GM20000 (cell line): Measurements from ENCODE around the gene ABCA13.

Experiments
- DNase-seq: peaks from one replicate; pipeline ENCODE4 v3.0.0; 2012; ENCODE audit warnings: low spot score
- TF ChIP-seq, protein P1 (sequence below): IDR thresholded peaks from 2 replicates; pipeline ENCODE4 v1.5.1; 2012; ENCODE audit warnings: mild to moderate bottlenecking, control low read depth; ENCODE audit errors: extremely low read depth, missing control alignments

Gene ABCA13

DNA sequence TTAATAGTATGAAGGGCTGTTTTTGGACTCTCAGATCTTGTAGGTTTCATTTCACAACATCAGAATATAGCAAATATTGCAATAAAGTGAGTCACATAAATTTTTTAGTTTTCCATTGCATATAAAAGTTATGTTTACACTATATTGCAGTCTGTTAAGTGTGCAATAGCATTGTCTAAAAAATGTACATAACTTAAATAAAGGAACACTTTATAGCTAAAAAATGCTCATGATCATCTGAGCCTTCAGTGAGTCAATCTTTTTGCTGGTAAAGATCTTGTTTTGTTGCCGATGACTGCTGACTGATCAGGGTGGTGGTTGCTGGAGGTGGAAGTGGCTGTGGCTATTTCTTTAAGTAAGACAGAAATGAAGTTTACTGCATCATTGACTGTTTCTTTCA is 42.0 kb downstream of the ABCA13 start:
- DNase-seq: no peak
- TF ChIP-seq, protein P1, sequence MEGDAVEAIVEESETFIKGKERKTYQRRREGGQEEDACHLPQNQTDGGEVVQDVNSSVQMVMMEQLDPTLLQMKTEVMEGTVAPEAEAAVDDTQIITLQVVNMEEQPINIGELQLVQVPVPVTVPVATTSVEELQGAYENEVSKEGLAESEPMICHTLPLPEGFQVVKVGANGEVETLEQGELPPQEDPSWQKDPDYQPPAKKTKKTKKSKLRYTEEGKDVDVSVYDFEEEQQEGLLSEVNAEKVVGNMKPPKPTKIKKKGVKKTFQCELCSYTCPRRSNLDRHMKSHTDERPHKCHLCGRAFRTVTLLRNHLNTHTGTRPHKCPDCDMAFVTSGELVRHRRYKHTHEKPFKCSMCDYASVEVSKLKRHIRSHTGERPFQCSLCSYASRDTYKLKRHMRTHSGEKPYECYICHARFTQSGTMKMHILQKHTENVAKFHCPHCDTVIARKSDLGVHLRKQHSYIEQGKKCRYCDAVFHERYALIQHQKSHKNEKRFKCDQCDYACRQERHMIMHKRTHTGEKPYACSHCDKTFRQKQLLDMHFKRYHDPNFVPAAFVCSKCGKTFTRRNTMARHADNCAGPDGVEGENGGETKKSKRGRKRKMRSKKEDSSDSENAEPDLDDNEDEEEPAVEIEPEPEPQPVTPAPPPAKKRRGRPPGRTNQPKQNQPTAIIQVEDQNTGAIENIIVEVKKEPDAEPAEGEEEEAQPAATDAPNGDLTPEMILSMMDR: no peak

DNA sequence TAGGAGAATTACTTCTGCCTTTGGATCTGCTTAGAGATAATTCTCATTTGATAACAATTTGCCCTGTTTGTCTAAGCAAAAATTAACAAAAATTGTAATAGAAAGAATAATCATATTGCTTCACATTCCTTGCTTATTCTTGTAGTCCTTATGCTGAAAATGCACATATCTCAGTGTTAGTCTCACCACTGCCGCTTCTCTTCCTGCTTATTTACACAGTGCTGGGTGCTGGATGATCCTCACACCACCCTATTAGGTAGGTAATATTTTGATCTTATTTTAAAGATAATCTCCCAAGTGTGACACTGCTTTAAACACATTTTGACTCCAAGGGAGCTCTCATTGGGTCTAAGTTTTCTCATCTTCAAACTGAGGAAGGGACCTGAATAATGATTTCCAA is 46.0 kb downstream of the ABCA13 start:
- no peak for DNase-seq
- TF ChIP-seq, protein P1: no peak

DNA sequence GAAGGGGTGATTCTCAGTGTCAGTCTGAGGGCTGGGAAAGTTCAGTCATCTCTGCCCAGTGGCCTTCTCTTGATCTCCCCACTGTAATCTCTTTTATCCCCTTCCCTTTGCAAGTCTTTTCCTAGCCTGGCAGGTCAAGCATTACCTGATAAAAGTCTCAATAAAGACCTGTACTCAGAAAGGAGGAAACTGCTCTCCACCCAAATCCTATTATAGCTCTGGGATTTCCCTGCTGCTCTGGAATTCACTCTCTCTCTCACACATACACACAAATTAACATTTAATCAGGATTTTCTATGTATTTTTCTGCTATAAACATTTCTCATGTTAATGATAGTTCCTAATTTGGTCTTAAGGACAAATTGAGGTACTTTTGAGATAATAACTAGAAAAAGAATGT is 46.5 kb downstream of the ABCA13 start:
- TF ChIP-seq, protein P1: no peak
- DNase-seq: no peak

DNA sequence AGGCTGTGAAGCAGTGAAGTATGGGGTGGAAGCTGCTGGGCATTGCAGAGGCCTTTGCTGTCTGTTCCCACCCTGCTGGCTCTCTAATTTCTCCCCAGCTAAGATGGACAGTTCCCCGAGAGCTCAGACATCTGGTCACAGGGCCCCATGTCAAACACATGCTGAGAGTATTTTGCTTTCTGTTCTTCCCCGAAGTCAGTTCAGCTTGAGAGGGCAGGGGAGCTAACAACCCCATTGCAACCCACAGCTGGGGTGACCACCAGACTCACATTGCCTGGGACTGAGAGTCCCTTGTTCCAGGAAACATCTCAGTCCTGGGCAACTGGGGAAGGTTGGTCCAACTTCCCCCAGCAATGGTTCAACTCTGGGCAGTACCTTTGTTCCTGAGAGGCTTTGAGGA is 52.8 kb downstream of the ABCA13 start:
- no peak for DNase-seq
- TF ChIP-seq, protein P1: no peak

DNA sequence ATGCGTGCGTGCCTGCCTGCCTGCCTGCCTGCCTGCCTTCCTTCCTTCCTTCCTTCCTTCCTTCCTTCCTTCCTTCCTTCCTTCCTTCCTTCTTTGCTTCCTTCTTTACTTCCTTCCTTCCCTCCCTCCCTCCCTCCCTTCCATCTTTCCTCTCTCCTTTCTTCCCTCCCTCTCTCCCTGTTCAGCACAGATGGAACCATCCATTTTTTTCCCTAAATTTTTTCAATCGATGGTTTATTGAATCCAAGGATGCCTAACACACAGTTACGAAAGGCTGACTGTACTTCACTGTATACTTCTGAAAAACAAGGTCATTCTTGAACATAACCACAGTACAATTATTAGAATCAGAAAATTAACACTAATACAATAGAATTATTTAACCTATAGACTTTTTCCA is 53.8 kb downstream of the ABCA13 start:
- no peak for DNase-seq

GRCh38 chr7:48237354-48237753 is 66.1 kb downstream of the ABCA13 start:
- TF ChIP-seq, protein P1: no peak
- no peak for DNase-seq

More for the DNA sequence above, 53.8 kb downstream of the ABCA13 start:
- TF ChIP-seq, protein P1: no peak

- TF ChIP-seq, protein P1: no peak
- DNase-seq: no peak
Measured at GRCh38 chr7:48242846-48243245, 71.6 kb downstream of the ABCA13 start.

DNA sequence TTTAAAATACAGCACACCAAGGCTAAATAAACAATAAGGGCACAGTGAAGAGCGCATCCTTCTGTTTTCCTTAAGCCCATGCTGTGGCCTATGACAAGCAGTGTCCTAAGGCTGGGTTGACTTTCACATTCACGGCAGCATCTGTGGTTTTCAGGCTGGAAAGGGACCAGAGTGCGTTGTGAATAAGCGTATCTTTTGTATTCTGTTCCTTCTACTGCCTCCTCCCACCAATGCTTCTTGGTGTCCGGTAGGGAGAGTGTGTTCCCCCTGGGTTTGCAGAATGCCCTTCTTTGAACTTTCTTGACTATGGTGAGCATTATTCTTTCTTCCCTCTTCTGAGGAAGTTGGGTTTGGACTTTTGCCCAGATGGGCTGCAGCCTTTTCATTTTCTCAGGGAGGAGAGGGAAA is 73.6 kb downstream of the ABCA13 start:
- TF ChIP-seq, protein P1: no peak
- DNase-seq: no peak
